DOHH2 (cell line): ENCODE measurements around the gene SLCO3A1.

Source experiments
- H3F3A ChIP-seq: fragments of 200-600 bp; sonication (generic), shearing (Covaris generic); 2 replicates; pipeline ENCODE4 v1.6.0; 2016; ENCODE audit warnings: antibody characterized with exemption, mild to moderate bottlenecking; ENCODE audit not compliant: control insufficient read depth, insufficient read depth
- H3K27ac ChIP-seq: fragments of 200-600 bp; sonication (generic); 2 replicates; pipeline ENCODE4 v1.5.1; 2014; ENCODE audit warnings: low read depth, mild to moderate bottlenecking, low read length, moderate library complexity
- H3K27me3 ChIP-seq: fragments of 200-600 bp; sonication (generic); 2 replicates; pipeline ENCODE4 v1.6.1; 2014; ENCODE audit warnings: mild to moderate bottlenecking, low read length, mixed read lengths; ENCODE audit not compliant: control insufficient read depth
- H3K36me3 ChIP-seq: fragments of 200-600 bp; sonication (generic); 2 replicates; pipeline ENCODE4 v1.6.1; 2014; ENCODE audit warnings: mild to moderate bottlenecking, low read length, moderate library complexity, mixed read lengths; ENCODE audit not compliant: control insufficient read depth
- H3K4me1 ChIP-seq: fragments of 200-600 bp; sonication (generic); 2 replicates; pipeline ENCODE4 v1.6.1; 2014; ENCODE audit warnings: mild to moderate bottlenecking, low read length, mixed read lengths; ENCODE audit not compliant: control insufficient read depth
- H3K4me2 ChIP-seq: fragments of 200-600 bp; sonication (generic); 2 replicates; pipeline ENCODE4 v1.6.0; 2014; ENCODE audit warnings: mild to moderate bottlenecking, low read length, moderate library complexity
- H3K4me3 ChIP-seq: fragments of 200-600 bp; sonication (generic); 2 replicates; pipeline ENCODE4 v1.5.1; 2014; ENCODE audit warnings: mild to moderate bottlenecking, low read length, mixed read lengths
- H3K79me2 ChIP-seq: fragments of 200-600 bp; sonication (generic); 2 replicates; pipeline ENCODE4 v1.6.1; 2014; ENCODE audit warnings: mild to moderate bottlenecking, low read length, mixed read lengths; ENCODE audit not compliant: control insufficient read depth
- H3K9me2 ChIP-seq: fragments of 200-600 bp; sonication (generic); replicated peaks from 2 replicates; pipeline ENCODE4 v1.6.1; 2014; ENCODE audit warnings: mild to moderate bottlenecking, low read length, mixed read lengths; ENCODE audit not compliant: control insufficient read depth
- H3K9me3 ChIP-seq: fragments of 200-600 bp; sonication (generic); 2 replicates; pipeline ENCODE4 v1.6.1; 2014; ENCODE audit warnings: antibody characterized with exemption, low read length, mixed read lengths; ENCODE audit not compliant: control insufficient read depth, insufficient read depth
- H4K20me1 ChIP-seq: fragments of 200-600 bp; sonication (generic); 2 replicates; pipeline ENCODE4 v1.6.0; 2014; ENCODE audit warnings: low read depth, mild to moderate bottlenecking, antibody characterized with exemption, low read length, moderate library complexity; ENCODE audit not compliant: control insufficient read depth, insufficient read depth
- CTCF ChIP-seq: fragments of 200-600 bp; sonication (generic); IDR thresholded peaks from one replicate; pipeline ENCODE4 v1.5.1; 2014; ENCODE audit warnings: antibody characterized with exemption, mild to moderate bottlenecking, low read depth, low read length; ENCODE audit not compliant: poor library complexity, severe bottlenecking
- EZH2phosphoT487 ChIP-seq: fragments of 200-600 bp; sonication (generic); IDR thresholded peaks from 2 replicates; pipeline ENCODE4 v1.6.1; 2017; ENCODE audit warnings: borderline replicate concordance, mild to moderate bottlenecking, antibody characterized with exemption, low read length, moderate library complexity, mixed read lengths

The SLCO3A1 gene

GRCh38 chr15:92146511-92147150 lies 293.1 kb downstream of the SLCO3A1 start:
- Histone ChIP-seq H3K4me2 (no peak overlapping the region), H3K36me3 (no peaks in the 10 kb centered on the region), H3K4me1 (peaks cover 13% of the 10 kb centered on the region), H3K79me2 (no peaks in the 10 kb centered on the region), H3F3A (no peaks in the 10 kb centered on the region), H4K20me1 (no peaks in the 10 kb centered on the region), H3K9me3 (no peaks in the 10 kb centered on the region), H3K9me2 (no peaks in the 10 kb centered on the region), H3K4me3 (no peak overlapping the region), H3K27ac (no peak overlapping the region), H3K27me3 (no peaks in the 10 kb centered on the region)
- TF ChIP-seq EZH2phosphoT487 = no peak
- TF ChIP-seq CTCF = no peak

DNA sequence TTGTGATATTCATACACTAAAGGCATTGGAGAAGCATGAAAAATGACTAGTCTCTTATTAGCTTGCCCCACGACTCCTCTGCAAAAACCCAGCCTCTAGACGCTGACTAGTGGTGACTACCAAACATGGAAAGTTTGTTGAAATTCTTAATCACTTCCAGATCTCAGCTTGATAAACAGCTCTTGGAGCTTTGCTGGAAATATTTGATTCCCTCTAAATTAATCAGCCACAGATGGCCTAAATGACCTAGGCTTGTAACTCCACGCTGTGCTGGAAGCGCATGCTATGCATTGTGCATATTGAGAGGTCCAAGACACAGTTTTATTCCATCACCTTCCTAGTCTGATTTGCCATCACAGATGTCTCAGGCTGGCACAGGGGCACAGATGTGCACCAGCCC lies 295.5 kb downstream of the SLCO3A1 start:
- no peaks in the 10 kb centered on the region for H3K9me2 ChIP-seq
- H3K27me3 ChIP-seq = no peaks in the 10 kb centered on the region
- no peak overlapping the region for H3K4me2 ChIP-seq
- no peak overlapping the region for H3K4me3 ChIP-seq
- no peak overlapping the region for H3K27ac ChIP-seq
- H3K9me3 ChIP-seq = no peaks in the 10 kb centered on the region
- TF ChIP-seq CTCF (no peak), EZH2phosphoT487 (no peak)
- H3K79me2 ChIP-seq = no peaks in the 10 kb centered on the region
- H4K20me1 ChIP-seq = no peaks in the 10 kb centered on the region
- peaks cover 7% of the 10 kb centered on the region for H3K4me1 ChIP-seq
- H3K36me3 ChIP-seq = no peaks in the 10 kb centered on the region
- H3F3A ChIP-seq = no peaks in the 10 kb centered on the region

- no peaks in the 10 kb centered on the region for H3K9me3 ChIP-seq
- no peak overlapping the region for H3K27ac ChIP-seq
- TF ChIP-seq EZH2phosphoT487 = no peak
- no peak for TF ChIP-seq CTCF
- H3K9me2 ChIP-seq = no peaks in the 10 kb centered on the region
- peaks cover 3% of the 10 kb centered on the region for H3K4me1 ChIP-seq
- H3K4me3 ChIP-seq = no peak overlapping the region
- H3K79me2 ChIP-seq = no peaks in the 10 kb centered on the region
- no peaks in the 10 kb centered on the region for H3K36me3 ChIP-seq
- H4K20me1 ChIP-seq = no peaks in the 10 kb centered on the region
- no peaks in the 10 kb centered on the region for H3K27me3 ChIP-seq
- no peaks in the 10 kb centered on the region for H3F3A ChIP-seq
- no peak overlapping the region for H3K4me2 ChIP-seq
Measured at GRCh38 chr15:92149465-92149864, 296.0 kb downstream of the SLCO3A1 start.
